ENCODE results near the gene OIT3.
"Not testable (repeated sequence)": the region's sequence is repeated elsewhere in the genome, so short reads cannot be mapped to it uniquely, and the experiment has no call there.

Gene OIT3

GRCh38 chr10:72918352-72918751 is 24.8 kb downstream of the OIT3 start:
- ATAC-seq, result no peak

GRCh38 chr10:72921147-72921683 is 27.7 kb downstream of the OIT3 start:
- not testable (repeated sequence) for H3K4me3 Mint-ChIP-seq, ATAC-seq, DNase-seq, H3K4me1 Mint-ChIP-seq, H3K27ac Mint-ChIP-seq
- Mint-ChIP-seq H3K9me3 (peaks cover 14 to 31% of the 10 kb centered on the region in 2 donors), H3K27me3 (peaks cover 32% of the 10 kb centered on the region)

More at GRCh38 chr10:72918352-72918751, 24.8 kb downstream of the OIT3 start:
- no peak overlapping the region for H3K4me3 Mint-ChIP-seq
- H3K27ac Mint-ChIP-seq, result no peak overlapping the region
- H3K9me3 Mint-ChIP-seq, result peaks cover 14 to 31% of the 10 kb centered on the region in 2 donors
- H3K27me3 Mint-ChIP-seq, result peaks cover 32% of the 10 kb centered on the region
- H3K4me1 Mint-ChIP-seq, result no peaks in the 10 kb centered on the region
- DNase-seq, result no peak

- H3K4me3 Mint-ChIP-seq, result no peak overlapping the region
- DNase-seq (no peak), ATAC-seq (no peak)
- no peaks in the 10 kb centered on the region for H3K4me1 Mint-ChIP-seq
- H3K27ac Mint-ChIP-seq, result no peak overlapping the region
- H3K27me3 Mint-ChIP-seq, result peaks cover 23% of the 10 kb centered on the region
- peaks cover 14 to 24% of the 10 kb centered on the region in 2 donors for H3K9me3 Mint-ChIP-seq
Observed at GRCh38 chr10:72924351-72924750, 30.8 kb downstream of the OIT3 start.

GRCh38 chr10:72925951-72926465 is 32.5 kb downstream of the OIT3 start:
- Mint-ChIP-seq H3K4me3 (no peak overlapping the region), H3K4me1 (no peaks in the 10 kb centered on the region), H3K27me3 (peaks cover 10% of the 10 kb centered on the region), H3K9me3 (peaks cover 10 to 12% of the 10 kb centered on the region in 2 donors), H3K27ac (no peak overlapping the region)
- ATAC-seq, result no peak
- DNase-seq, result no peak

GRCh38 chr10:72927485-72927884 is 33.9 kb downstream of the OIT3 start:
- DNase-seq (no peak), ATAC-seq (no peak)
- H3K27ac Mint-ChIP-seq, result no peak overlapping the region
- peaks cover 1 to 2% of the 10 kb centered on the region in 2 donors for H3K9me3 Mint-ChIP-seq
- no peak overlapping the region for H3K4me3 Mint-ChIP-seq
- H3K27me3 Mint-ChIP-seq, result peaks cover 6% of the 10 kb centered on the region
- no peaks in the 10 kb centered on the region for H3K4me1 Mint-ChIP-seq

- no peak overlapping the region for H3K27ac Mint-ChIP-seq
- no peaks in the 10 kb centered on the region for H3K4me1 Mint-ChIP-seq
- DNase-seq (no peak), ATAC-seq (no peak)
- H3K27me3 Mint-ChIP-seq, result peaks cover 5% of the 10 kb centered on the region
- no peak overlapping the region for H3K4me3 Mint-ChIP-seq
- H3K9me3 Mint-ChIP-seq, result no peaks in the 10 kb centered on the region
Observed at GRCh38 chr10:72928798-72929197, 35.3 kb downstream of the OIT3 start.

GRCh38 chr10:72930276-72930675 is 36.7 kb downstream of the OIT3 start:
- ATAC-seq, result no peak
- Mint-ChIP-seq H3K4me1 (no peaks in the 10 kb centered on the region), H3K27ac (no peak overlapping the region), H3K27me3 (peaks cover 6% of the 10 kb centered on the region), H3K9me3 (no peaks in the 10 kb centered on the region), H3K4me3 (no peak overlapping the region)
- DNase-seq, result no peak

GRCh38 chr10:72932259-72933015 is 38.9 kb downstream of the OIT3 start:
- Mint-ChIP-seq H3K27me3 (peaks cover 16% of the 10 kb centered on the region), H3K4me1 (no peaks in the 10 kb centered on the region), H3K27ac (no peak overlapping the region), H3K4me3 (no peak overlapping the region), H3K9me3 (no peaks in the 10 kb centered on the region)
- DNase-seq (no peak), ATAC-seq (no peak)

- Mint-ChIP-seq H3K27ac (no peak overlapping the region), H3K27me3 (peaks cover 16% of the 10 kb centered on the region), H3K4me3 (no peak overlapping the region), H3K4me1 (no peaks in the 10 kb centered on the region), H3K9me3 (no peaks in the 10 kb centered on the region)
- ATAC-seq, result no peak
- no peak for DNase-seq
Observed at GRCh38 chr10:72935361-72935760, 41.8 kb downstream of the OIT3 start.

- DNase-seq (no peak), ATAC-seq (no peak)
- Mint-ChIP-seq H3K27me3 (peaks cover 20% of the 10 kb centered on the region), H3K27ac (peak overlapping the region in 1 of 2 donors; percentile 71), H3K4me1 (peaks cover 13% of the 10 kb centered on the region), H3K4me3 (no peak overlapping the region), H3K9me3 (no peaks in the 10 kb centered on the region)
Observed at GRCh38 chr10:72943498-72944234, 50.1 kb downstream of the OIT3 start.

- DNase-seq (no peak), ATAC-seq (no peak)
- H3K4me3 Mint-ChIP-seq, result no peak overlapping the region
- peaks cover 6% of the 10 kb centered on the region for H3K4me1 Mint-ChIP-seq
- H3K27me3 Mint-ChIP-seq, result peaks cover 20% of the 10 kb centered on the region
- H3K9me3 Mint-ChIP-seq, result no peaks in the 10 kb centered on the region
- H3K27ac Mint-ChIP-seq, result no peak overlapping the region
Observed at GRCh38 chr10:72946963-72947362, 53.4 kb downstream of the OIT3 start.

- peaks cover 20% of the 10 kb centered on the region for H3K27me3 Mint-ChIP-seq
- H3K4me3 Mint-ChIP-seq, result no peak overlapping the region
- DNase-seq (no peak), ATAC-seq (no peak)
- H3K27ac Mint-ChIP-seq, result no peak overlapping the region
- no peaks in the 10 kb centered on the region for H3K9me3 Mint-ChIP-seq
- H3K4me1 Mint-ChIP-seq, result no peaks in the 10 kb centered on the region
Observed at GRCh38 chr10:72948762-72949161, 55.2 kb downstream of the OIT3 start.

- DNase-seq, result no peak
- ATAC-seq, result no peak
- Mint-ChIP-seq H3K4me1 (no peaks in the 10 kb centered on the region), H3K4me3 (no peak overlapping the region), H3K27ac (peak overlapping the region in 1 of 2 donors; percentile 54), H3K9me3 (no peaks in the 10 kb centered on the region), H3K27me3 (peaks cover 12% of the 10 kb centered on the region)
Observed at GRCh38 chr10:72951760-72952159, 58.2 kb downstream of the OIT3 start.

GRCh38 chr10:72952189-72952588 is 58.6 kb downstream of the OIT3 start:
- Mint-ChIP-seq H3K9me3 (no peaks in the 10 kb centered on the region), H3K4me1 (no peaks in the 10 kb centered on the region), H3K27me3 (peaks cover 12% of the 10 kb centered on the region), H3K27ac (no peak overlapping the region), H3K4me3 (no peak overlapping the region)
- no peak for ATAC-seq
- DNase-seq, result no peak

- no peak overlapping the region for H3K27ac Mint-ChIP-seq
- H3K27me3 Mint-ChIP-seq, result peaks cover 17% of the 10 kb centered on the region
- no peak for ATAC-seq
- DNase-seq, result no peak
- no peak overlapping the region for H3K4me3 Mint-ChIP-seq
- no peaks in the 10 kb centered on the region for H3K4me1 Mint-ChIP-seq
- H3K9me3 Mint-ChIP-seq, result no peaks in the 10 kb centered on the region
Observed at GRCh38 chr10:72952642-72953158, 59.2 kb downstream of the OIT3 start.

GRCh38 chr10:72953687-72954086 is 60.1 kb downstream of the OIT3 start:
- no peak for DNase-seq
- no peaks in the 10 kb centered on the region for H3K4me1 Mint-ChIP-seq
- no peak overlapping the region for H3K4me3 Mint-ChIP-seq
- H3K27ac Mint-ChIP-seq, result no peak overlapping the region
- no peak for ATAC-seq
- H3K27me3 Mint-ChIP-seq, result peaks cover 20% of the 10 kb centered on the region
- H3K9me3 Mint-ChIP-seq, result no peaks in the 10 kb centered on the region
